Activated gamma-delta T cell treated with anti-CD3 and anti-CD28 coated beads, Interleukin-2, amount 50 U/mL, for 16 hours (primary cell): ENCODE data around the gene GLDC.
"Not testable (repeated sequence)": the region's sequence is repeated elsewhere in the genome, so short reads cannot be mapped to it uniquely, and the experiment has no call there.

ENCODE experiments used
- DNase-seq: peaks from one replicate; pipeline ENCODE4 v3.0.0-alpha.2; 2020; ENCODE audit warnings: low read depth

GLDC gene

GRCh38 chr9:6645355-6646292 is at the start of gene GLDC:
Gene GLDC (minus strand): TSS chr9:6645729. CDS start chr9:6645499, 230 bp downstream.
- DNase-seq: peak; percentile 14

DNA sequence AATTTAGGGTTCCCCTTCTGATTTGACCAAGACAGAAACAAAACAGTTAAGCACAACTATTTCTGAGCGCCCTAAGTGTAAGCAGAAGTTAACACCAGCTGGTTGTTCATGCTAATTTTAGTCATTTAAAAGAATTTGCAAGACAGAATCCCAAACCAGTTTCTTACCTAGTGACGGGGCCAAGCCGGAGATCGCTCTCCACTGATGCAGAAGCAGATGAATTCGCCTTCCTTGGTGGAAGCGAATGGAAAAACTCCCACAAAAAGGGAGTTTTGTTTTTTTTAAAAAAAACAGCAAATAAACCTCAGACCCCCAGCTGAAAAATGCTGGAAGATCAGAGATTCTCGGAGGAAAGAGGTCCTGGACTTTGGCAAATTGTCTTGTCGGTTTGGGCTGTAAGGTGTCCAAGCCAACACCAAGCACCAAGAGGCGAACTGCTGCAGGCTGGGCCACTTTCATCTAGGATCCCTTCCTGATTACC is 47.4 kb upstream of the GLDC start:
- no peak for DNase-seq

DNA sequence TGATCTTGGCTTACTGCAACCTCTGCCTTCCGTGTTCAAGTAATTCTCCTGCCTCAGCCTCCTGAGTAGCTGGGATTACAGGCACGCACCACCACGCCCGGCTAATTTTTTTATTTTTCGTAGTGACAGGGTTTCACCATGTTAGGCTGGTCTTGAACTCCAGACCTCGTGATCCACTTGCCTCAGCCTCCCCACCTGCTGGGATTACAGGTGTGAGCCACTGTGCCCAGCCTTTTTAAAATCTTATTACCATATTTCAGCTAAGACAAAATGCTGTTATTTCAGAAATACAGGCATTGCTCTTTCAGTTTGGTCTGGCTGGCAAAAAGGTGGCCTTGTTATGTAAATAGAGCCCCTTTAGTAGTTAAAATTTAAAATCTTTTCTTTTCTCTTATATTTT is 46.9 kb upstream of the GLDC start:
- no peak for DNase-seq

DNA sequence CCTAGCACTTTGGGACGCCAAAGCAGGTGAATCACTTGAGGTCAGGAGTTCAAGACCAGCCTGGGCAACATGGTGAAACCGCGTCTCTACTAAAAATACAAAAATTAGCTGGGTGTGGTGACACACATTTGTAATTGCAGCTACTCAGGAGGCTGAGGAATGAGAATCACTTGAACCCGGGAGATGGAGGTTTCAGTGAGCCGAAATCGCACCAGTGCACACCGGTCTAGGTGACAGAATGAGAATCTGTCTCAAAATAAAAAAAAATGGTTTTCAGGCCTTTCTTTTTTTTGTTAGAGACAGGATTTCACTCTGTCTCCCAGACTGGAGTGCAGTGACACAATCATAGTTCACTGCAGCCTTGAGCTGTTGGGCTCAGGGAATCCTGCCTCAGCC is 45.1 kb upstream of the GLDC start:
- DNase-seq: not testable (repeated sequence)

- DNase-seq: no peak
Measured at GRCh38 chr9:6689893-6690674, 44.6 kb upstream of the GLDC start.

GRCh38 chr9:6687180-6687579 is 41.7 kb upstream of the GLDC start:
- DNase-seq: no peak

- DNase-seq: no peak
Measured at GRCh38 chr9:6686396-6686795, 40.9 kb upstream of the GLDC start.

- DNase-seq: no peak
Measured at GRCh38 chr9:6681957-6682501, 36.5 kb upstream of the GLDC start.

- peak; percentile 81 for DNase-seq
Measured at GRCh38 chr9:6681147-6681956, 35.8 kb upstream of the GLDC start.

GRCh38 chr9:6680797-6681146 is 35.2 kb upstream of the GLDC start:
- DNase-seq: peak; percentile 34

DNA sequence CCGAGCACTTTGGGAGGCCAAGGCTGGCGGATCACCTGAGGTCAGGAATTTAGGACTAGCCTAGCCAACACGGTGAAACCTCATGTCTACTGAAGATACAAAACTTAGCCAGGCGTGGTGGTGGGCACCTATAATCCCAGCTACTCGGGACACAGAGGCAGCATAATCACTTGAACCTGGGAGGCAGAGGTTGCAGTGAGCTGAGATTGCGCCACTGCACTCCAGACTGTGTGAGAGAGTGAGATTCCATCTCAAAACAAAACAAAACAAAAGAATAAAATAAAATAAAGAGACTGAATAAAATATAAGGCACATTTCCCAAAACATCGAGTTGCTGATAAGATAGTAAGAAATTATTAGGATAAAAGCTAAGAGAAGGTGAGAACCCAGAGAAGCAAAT is 32.3 kb upstream of the GLDC start:
- no peak for DNase-seq

GRCh38 chr9:6676254-6676921 is 30.9 kb upstream of the GLDC start:
- no peak for DNase-seq

DNA sequence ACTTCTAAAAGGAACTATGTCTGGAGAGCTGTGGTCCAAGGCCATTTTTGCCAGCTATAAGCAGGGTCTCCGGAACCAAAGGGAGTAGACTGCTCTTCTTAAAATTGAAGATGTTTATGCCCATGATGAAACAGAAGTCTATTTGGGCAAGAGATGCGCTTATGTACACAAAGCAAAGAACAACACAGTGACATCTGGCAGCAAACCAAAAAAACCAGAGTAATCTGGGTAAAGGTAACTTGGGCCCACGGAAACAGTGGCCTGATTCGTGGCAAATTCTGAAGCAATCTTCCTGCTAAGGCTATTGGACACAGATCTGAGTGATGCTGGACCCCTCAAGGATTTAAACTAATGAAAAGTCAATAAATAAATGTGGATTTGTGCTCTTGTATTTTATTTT is 29.7 kb upstream of the GLDC start:
- no peak for DNase-seq

DNA sequence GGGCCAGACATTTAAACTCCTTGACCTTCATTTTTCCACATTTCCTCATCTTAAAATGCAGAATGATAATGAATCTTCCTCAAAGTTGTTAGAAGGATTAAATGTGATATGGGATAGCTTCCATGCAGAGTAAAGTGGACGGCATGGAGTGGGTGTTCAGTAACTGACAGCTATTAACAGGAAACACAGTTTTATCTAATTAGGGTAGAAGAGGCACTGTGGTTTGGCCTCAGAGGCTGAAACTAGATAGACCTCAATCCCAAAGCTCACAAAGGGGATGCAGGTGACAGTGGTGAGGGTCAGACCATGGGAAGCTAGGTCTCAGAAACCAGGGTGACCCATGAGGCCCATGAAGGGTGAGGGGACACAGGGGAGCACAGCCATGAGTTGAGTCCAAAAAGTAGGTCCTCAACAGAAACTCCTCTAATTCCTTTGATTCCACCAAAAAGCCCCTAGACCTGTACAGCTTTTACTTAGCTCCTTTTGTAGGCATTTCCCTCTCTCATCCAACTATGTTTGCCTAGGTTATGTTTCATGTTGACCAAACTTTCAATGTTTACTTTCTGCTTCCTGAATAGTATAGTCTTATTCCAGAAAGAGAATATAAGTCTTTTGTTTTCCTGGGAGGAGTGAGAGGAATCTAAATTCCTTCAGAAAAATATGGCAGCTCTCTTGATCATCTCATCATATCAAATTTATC is 27.9 kb upstream of the GLDC start:
- DNase-seq: no peak

GRCh38 chr9:6672118-6672517 is 26.6 kb upstream of the GLDC start:
- no peak for DNase-seq

DNA sequence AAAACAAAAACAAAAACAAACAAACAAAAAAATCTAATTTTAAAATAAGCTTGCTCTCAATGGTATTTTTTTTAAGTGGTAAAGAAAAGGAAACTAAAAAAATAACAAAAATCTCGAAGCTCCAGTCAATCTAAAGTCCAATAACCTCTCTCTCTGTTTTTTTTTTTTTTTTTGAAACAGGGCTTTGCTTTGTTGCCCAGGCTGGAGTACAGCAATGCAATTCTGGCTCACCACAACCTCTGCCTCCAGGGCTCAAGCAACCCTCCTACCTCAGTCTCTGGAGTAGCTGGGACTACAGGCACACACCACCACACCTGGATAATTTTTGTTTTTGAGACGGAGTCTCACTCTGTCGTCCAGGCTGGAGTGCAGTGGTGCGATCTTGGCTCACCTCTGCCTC is 25.9 kb upstream of the GLDC start:
- no peak for DNase-seq

GRCh38 chr9:6669881-6670280 is 24.4 kb upstream of the GLDC start:
- DNase-seq: no peak

- no peak for DNase-seq
Measured at GRCh38 chr9:6667633-6668280, 22.2 kb upstream of the GLDC start.

- DNase-seq: no peak
Measured at GRCh38 chr9:6667080-6667479, 21.6 kb upstream of the GLDC start.

DNA sequence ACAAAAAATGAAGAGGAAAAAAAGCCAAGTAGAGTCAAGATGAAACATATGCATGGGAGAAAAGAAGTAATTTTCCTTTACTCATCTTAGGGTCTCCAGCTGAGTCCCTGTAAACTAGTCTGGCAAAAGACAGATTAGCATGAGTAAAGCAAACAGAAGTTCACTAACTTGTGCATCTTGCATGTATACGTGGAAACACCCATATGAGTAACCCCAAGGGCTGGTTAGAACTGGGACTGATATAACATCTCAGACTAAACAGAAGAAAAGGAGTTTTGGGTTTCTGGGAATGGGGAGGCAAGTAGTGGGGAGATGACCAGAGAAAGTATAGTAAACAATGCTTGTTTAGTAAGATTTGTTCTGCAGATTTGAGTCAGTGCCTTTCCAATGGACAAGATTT is 20.1 kb upstream of the GLDC start:
- no peak for DNase-seq
